ENCODE results near the gene TCAP. TPM values are rescaled to one million over a fixed set of nuclear protein-coding genes. Genes with fewer than 3 reads are reported as not detected.

The TCAP gene
- total RNA-seq, 1 experiment from 2014 or later = 2.1 TPM

- Histone ChIP-seq H3K79me1 (ENCODE audit: insufficient read depth, low read depth, low read length, poor library complexity, severe bottlenecking) (no peaks in the 10 kb centered on the region), H4K91ac (ENCODE audit: insufficient read length, low read depth, low read length) (no peak overlapping the region), H3K4me2 (ENCODE audit: insufficient read depth, insufficient read length, low read length) (peak overlapping the region; percentile 58), H3K4ac (ENCODE audit: low read depth, low read length) (no peak overlapping the region), H3K23me2 (ENCODE audit: insufficient read length, low read depth, low read length, poor library complexity, severe bottlenecking) (peaks cover 13% of the 10 kb centered on the region), H3K27ac (ENCODE audit: insufficient read length, low read depth, low read length) (no peak overlapping the region), H3K14ac (ENCODE audit: insufficient read depth, low read length) (no peak overlapping the region), H2AK5ac (ENCODE audit: insufficient read length, low read length) (no peak overlapping the region), H2BK12ac (ENCODE audit: insufficient read length, low read depth, low read length) (no peak overlapping the region), H4K5ac (ENCODE audit: insufficient read length, low read depth, low read length) (no peak overlapping the region), H2BK120ac (ENCODE audit: low read depth, low read length, poor library complexity, severe bottlenecking) (no peak overlapping the region), H3K18ac (ENCODE audit: insufficient read length, low read depth, low read length) (no peak overlapping the region), H3K79me2 (ENCODE audit: insufficient read depth, low read length) (no peaks in the 10 kb centered on the region), H3K23ac (ENCODE audit: insufficient read length, low read depth, low read length) (no peak overlapping the region), H2BK5ac (ENCODE audit: insufficient read length, low read length) (no peak overlapping the region), H3K9me3 (ENCODE audit: control insufficient read depth, low read depth, low read length) (no peaks in the 10 kb centered on the region), H2BK15ac (ENCODE audit: low read depth, low read length) (no peak overlapping the region), H3T11ph (ENCODE audit: low read length) (no peak overlapping the region), H4K8ac (replicated peaks; ENCODE audit: insufficient read length, low read depth, low read length) (no peak overlapping the region), H3K27me3 (ENCODE audit: insufficient read depth, low read length) (peaks cover 13% of the 10 kb centered on the region; the same call in 1 of the 2 replicates), H3K9ac (ENCODE audit: extremely low read depth, insufficient read length, low read length) (no peak overlapping the region), H3K56ac (ENCODE audit: insufficient read length, low read depth, low read length) (no peak overlapping the region), H2BK20ac (ENCODE audit: low read depth, low read length, poor library complexity, severe bottlenecking) (no peak overlapping the region), H4K20me1 (ENCODE audit: control insufficient read depth, insufficient read depth, insufficient read length) (no peaks in the 10 kb centered on the region), H2AFZ (ENCODE audit: low read length) (no peak overlapping the region), H3K4me1 (ENCODE audit: insufficient read depth, low read length) (peaks cover 21% of the 10 kb centered on the region; the same call in 1 of the 2 replicates)
- Mint-ChIP-seq H3K36me3 (ENCODE audit: insufficient read depth in 1 of 3, low read depth in 3 of 3) (no peaks in the 10 kb centered on the region; a peak in 1 of 7 replicates), H3K9me3 (no peaks in the 10 kb centered on the region; a peak in 1 of 5 replicates), H3K27ac (no peak overlapping the region; a peak in 1 of 7 replicates), H3K27me3 (ENCODE audit: low read depth) (peaks cover 54% of the 10 kb centered on the region), H3K4me3 (peak overlapping the region; percentile 75 to 96), H3K4me1 (peaks cover 67 to 82% of the 10 kb centered on the region in 2 experiments)
- WGBS (ENCODE audit: extremely low coverage, insufficient read length, low lambda C conversion rate) = no CpG with 5 or more reads among the region's 16 CpGs
- DNase-seq = no peak
- no peak for TF ChIP-seq CTCF (conservative IDR thresholded peaks at IDR 0.05)
Observed at GRCh38 chr17:39627712-39628516, 37.2 kb upstream of the TCAP start.
